ENCODE data around the gene PDXP. TPM values are rescaled to one million over a fixed set of nuclear protein-coding genes. Genes with fewer than 3 reads are reported as not detected.

PDXP gene
- total and polyA plus RNA-seq, 2 of the 13 experiments (the other 11 are each of a cell fraction or from before 2014, with no cell fraction given), result 58.2 to 70.6 TPM

DNA sequence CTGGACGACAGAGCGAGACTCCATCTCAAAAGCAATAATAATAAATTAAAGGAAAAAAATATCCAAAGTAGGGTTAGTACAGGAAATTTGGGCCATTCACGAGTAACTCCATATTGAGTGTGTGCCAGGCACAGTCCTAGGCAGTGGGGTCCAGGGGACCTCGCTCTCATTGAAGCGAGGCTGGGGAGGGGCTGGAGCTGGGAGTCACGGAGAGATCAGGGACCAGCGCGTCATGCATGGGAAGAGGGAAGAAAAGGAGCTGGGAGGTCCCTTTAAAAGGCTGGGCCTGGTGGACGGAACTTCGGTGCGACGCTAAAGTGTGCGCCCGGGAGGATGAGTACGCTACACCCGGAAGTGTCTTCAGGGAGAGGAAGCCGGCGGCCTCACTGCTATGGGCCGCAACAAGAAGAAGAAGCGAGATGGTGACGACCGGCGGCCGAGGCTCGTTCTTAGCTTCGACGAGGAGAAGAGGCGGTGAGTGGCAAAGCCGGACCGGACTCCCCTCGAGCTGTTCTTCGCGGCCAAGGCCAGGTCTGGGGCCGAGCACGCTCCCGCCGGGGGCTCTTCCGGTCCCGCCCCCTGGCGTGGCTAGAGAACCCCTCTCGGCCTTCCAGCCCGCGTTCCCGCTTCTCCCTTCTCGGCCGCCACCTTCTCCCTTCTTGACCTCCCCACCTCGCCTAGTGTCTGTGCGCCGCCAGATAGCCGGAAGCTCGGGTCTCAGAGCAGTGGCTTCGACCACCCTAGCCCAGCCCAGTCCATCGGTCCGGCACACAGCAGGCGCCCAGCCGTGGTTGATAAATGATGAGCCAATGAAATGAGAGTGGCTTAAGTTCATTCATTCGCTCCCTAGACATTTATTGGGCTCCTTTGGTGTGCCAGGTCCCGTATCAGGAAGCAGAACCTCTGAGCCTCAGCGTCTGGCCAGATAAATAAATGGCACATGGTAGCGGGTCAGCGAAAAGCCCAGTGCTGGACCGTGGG, 27.8 kb downstream of the PDXP start, which contains the start of gene NOL12 (continued):
- TF ChIP-seq NFKB2 (CRISPR knock-in tag; IDR thresholded peaks at IDR 0.05; ENCODE audit: borderline replicate concordance) (peak; percentile 61; the same call in 1 of the 2 replicates), TARDBP (CRISPR knock-in tag; IDR thresholded peaks at IDR 0.05) (peak; percentile 81), RARA (CRISPR knock-in tag; IDR thresholded peaks at IDR 0.05) (peak; percentile 33; the same call in 1 of the 2 replicates), ARNT2 (CRISPR knock-in tag; IDR thresholded peaks at IDR 0.05; ENCODE audit: low read depth) (peak; percentile 75; the same call in 1 of the 2 replicates), ZNF768 (CRISPR knock-in tag; IDR thresholded peaks at IDR 0.05) (peak; percentile 68), HNF4G (IDR thresholded peaks at IDR 0.05; ENCODE audit: borderline replicate concordance, low read depth, low read length) (peak; percentile 46; the same call in 1 of the 2 replicates), HNF4G (CRISPR knock-in tag; IDR thresholded peaks at IDR 0.05; ENCODE audit: borderline replicate concordance, low read depth) (0 out of 2 replicates have a peak, but pooled peaks have one; percentile 41), ZNF83 (CRISPR knock-in tag; IDR thresholded peaks at IDR 0.05; ENCODE audit: borderline replicate concordance) (no peak), SIN3A (IDR thresholded peaks at IDR 0.05; ENCODE audit: borderline replicate concordance, low read depth, low read length) (peak; percentile 90), HES4 (CRISPR knock-in tag; IDR thresholded peaks at IDR 0.05; ENCODE audit: borderline replicate concordance) (peak; percentile 88), SYNCRIP (IDR thresholded peaks at IDR 0.05; ENCODE audit: insufficient read depth, low read depth, low read length) (no peak), EP300 (IDR thresholded peaks at IDR 0.05; ENCODE audit: low read depth in 2 of 2, low read length in 2 of 2) (0 out of 4 replicates have a peak, but pooled peaks of 1 of the 2 experiments have one; percentile 24), EP300 (CRISPR knock-in tag; IDR thresholded peaks at IDR 0.05; ENCODE audit: borderline replicate concordance) (no peak), DMAP1 (CRISPR knock-in tag; IDR thresholded peaks at IDR 0.05) (peak; percentile 93), MXI1 (IDR thresholded peaks at IDR 0.05; ENCODE audit: borderline replicate concordance, low read depth, low read length) (peak; percentile 76; the same call in 2 of the 3 replicates), SNAPC4 (CRISPR knock-in tag; IDR thresholded peaks at IDR 0.05) (peak; percentile 69; the same call in 1 of the 2 replicates), ZNF766 (CRISPR knock-in tag; IDR thresholded peaks at IDR 0.05; ENCODE audit: borderline replicate concordance) (0 out of 2 replicates have a peak, but pooled peaks have one; percentile 9), ZNF180 (CRISPR knock-in tag; IDR thresholded peaks at IDR 0.05; ENCODE audit: borderline replicate concordance, low read depth) (no peak), HDAC1 (CRISPR knock-in tag; IDR thresholded peaks at IDR 0.05) (peak; percentile 71), MTF2 (CRISPR knock-in tag; IDR thresholded peaks at IDR 0.05; ENCODE audit: borderline replicate concordance) (0 out of 2 replicates have a peak, but pooled peaks have one; percentile 44)
- TF ChIP-seq, protein P1, sequence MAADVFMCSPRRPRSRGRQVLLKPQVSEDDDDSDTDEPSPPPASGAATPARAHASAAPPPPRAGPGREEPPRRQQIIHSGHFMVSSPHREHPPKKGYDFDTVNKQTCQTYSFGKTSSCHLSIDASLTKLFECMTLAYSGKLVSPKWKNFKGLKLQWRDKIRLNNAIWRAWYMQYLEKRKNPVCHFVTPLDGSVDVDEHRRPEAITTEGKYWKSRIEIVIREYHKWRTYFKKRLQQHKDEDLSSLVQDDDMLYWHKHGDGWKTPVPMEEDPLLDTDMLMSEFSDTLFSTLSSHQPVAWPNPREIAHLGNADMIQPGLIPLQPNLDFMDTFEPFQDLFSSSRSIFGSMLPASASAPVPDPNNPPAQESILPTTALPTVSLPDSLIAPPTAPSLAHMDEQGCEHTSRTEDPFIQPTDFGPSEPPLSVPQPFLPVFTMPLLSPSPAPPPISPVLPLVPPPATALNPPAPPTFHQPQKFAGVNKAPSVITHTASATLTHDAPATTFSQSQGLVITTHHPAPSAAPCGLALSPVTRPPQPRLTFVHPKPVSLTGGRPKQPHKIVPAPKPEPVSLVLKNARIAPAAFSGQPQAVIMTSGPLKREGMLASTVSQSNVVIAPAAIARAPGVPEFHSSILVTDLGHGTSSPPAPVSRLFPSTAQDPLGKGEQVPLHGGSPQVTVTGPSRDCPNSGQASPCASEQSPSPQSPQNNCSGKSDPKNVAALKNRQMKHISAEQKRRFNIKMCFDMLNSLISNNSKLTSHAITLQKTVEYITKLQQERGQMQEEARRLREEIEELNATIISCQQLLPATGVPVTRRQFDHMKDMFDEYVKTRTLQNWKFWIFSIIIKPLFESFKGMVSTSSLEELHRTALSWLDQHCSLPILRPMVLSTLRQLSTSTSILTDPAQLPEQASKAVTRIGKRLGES (CRISPR knock-in tag; IDR thresholded peaks at IDR 0.05; ENCODE audit: borderline replicate concordance), result 0 out of 2 replicates have a peak, but pooled peaks have one; percentile 38

Data from HepG2 (cell line).